ENCODE data around the gene CLDN3.

GRCh38 chr7:73742753-73743641, 27.1 kb downstream of the CLDN3 start:
- TF ChIP-seq CTCF (conservative IDR thresholded peaks at IDR 0.05; ENCODE audit: low read depth, low read length) (no peak), CEBPB (IDR thresholded peaks at IDR 0.05; ENCODE audit: low read depth, low read length) (no peak)
